IMR-90 (cell line): ENCODE results near the gene CACNA2D3. TPM values are rescaled to one million over a fixed set of nuclear protein-coding genes. Genes with fewer than 3 reads are reported as not detected.

Experiments
- ATAC-seq: fragments of 200-7000 bp; cut with Tn5 transposase; 2 replicates; pipeline ENCODE4 v1.9.1; 2020; ENCODE audit warnings: low read depth, mild to moderate bottlenecking, moderate library complexity
- BruUV-seq: library from RNA; stranded (reverse); fragments of 400-500 nt; replicated peaks from 2 replicates; lab custom pipeline; 2021; lab: Mats Ljungman, UMichigan
- CTCF ChIA-PET: fragments of 300-600 bp; formaldehyde crosslinking; extraction: SDS; loops from one replicate; lab custom pipeline; 2021; ENCODE audit warnings: antibody characterized with exemption; lab: Yijun Ruan, JAX
- POLR2A ChIA-PET: fragments of 300-600 bp; sonication (Branson Sonifier 250); formaldehyde crosslinking; loops from one replicate; lab custom pipeline; 2022; ENCODE audit warnings: antibody characterized with exemption; ENCODE audit not compliant: unreplicated experiment; lab: Charles Lee
- DNase-seq: peaks from one replicate; pipeline ENCODE4 v3.0.0; 2013
- H2AFZ ChIP-seq: replicated peaks from 2 replicates; pipeline ENCODE3; 2013; ENCODE audit warnings: low read length, mild to moderate bottlenecking; ENCODE audit not compliant: poor library complexity
- H2AK5ac ChIP-seq: 2 replicates; pipeline ENCODE4 v1.6.1; 2013; ENCODE audit warnings: low read depth, low read length, inconsistent platforms
- H2AK9ac ChIP-seq: replicated peaks from 2 replicates; pipeline ENCODE3; 2013; ENCODE audit warnings: mild to moderate bottlenecking, low read depth, low read length, moderate library complexity; ENCODE audit not compliant: poor library complexity
- H2BK120ac ChIP-seq: 2 replicates; pipeline ENCODE4 v1.6.1; 2013; ENCODE audit warnings: low read depth, low read length, inconsistent platforms
- H2BK15ac ChIP-seq: 3 replicates; pipeline ENCODE4 v1.6.1; 2013; ENCODE audit warnings: low read depth, low read length, inconsistent platforms
- H2BK20ac ChIP-seq: 2 replicates; pipeline ENCODE4 v1.6.1; 2013; ENCODE audit warnings: low read depth, mild to moderate bottlenecking, inconsistent platforms, low read length, moderate library complexity
- H2BK5ac ChIP-seq: 2 replicates; pipeline ENCODE4 v1.6.1; 2013; ENCODE audit warnings: mild to moderate bottlenecking, low read depth, low read length, inconsistent platforms; ENCODE audit not compliant: poor library complexity, severe bottlenecking
- H3K14ac ChIP-seq: replicated peaks from 2 replicates; pipeline ENCODE4 v1.6.1; 2013; ENCODE audit warnings: low read depth, low read length, inconsistent platforms
- H3K18ac ChIP-seq: 2 replicates; pipeline ENCODE4 v1.6.1; 2013; ENCODE audit warnings: low read depth, low read length, control low read depth
- H3K23ac ChIP-seq: 2 replicates; pipeline ENCODE4 v1.6.1; 2013; ENCODE audit warnings: low read depth, low read length, inconsistent platforms
- H3K27ac ChIP-seq: 2 replicates; pipeline ENCODE4 v1.5.1; 2013; ENCODE audit warnings: mild to moderate bottlenecking, control low read depth, low read length; ENCODE audit not compliant: insufficient read depth
- H3K27me3 ChIP-seq: 2 replicates; pipeline ENCODE4 v1.6.1; 2013; ENCODE audit warnings: low read length; ENCODE audit not compliant: control insufficient read depth, insufficient read depth
- H3K36me3 ChIP-seq: 2 replicates; pipeline ENCODE4 v1.6.1; 2013; ENCODE audit warnings: low read length, mixed read lengths; ENCODE audit not compliant: control insufficient read depth, insufficient read depth
- H3K4ac ChIP-seq: 2 replicates; pipeline ENCODE4 v1.6.1; 2013; ENCODE audit warnings: low read depth, low read length, inconsistent platforms
- H3K4me1 ChIP-seq: 2 replicates; pipeline ENCODE4 v1.6.1; 2013; ENCODE audit warnings: low read length, mixed read lengths; ENCODE audit not compliant: control insufficient read depth, insufficient read depth
- H3K4me2 ChIP-seq: 2 replicates; pipeline ENCODE4 v1.6.1; 2013; ENCODE audit warnings: low read depth, mild to moderate bottlenecking, control low read depth, low read length, moderate library complexity
- H3K4me3 ChIP-seq: 2 replicates; pipeline ENCODE4 v1.5.1; 2013; ENCODE audit warnings: low read depth, mild to moderate bottlenecking, control low read depth, low read length, moderate library complexity; ENCODE audit not compliant: insufficient read depth
- H3K56ac ChIP-seq: 2 replicates; pipeline ENCODE4 v1.6.1; 2013; ENCODE audit warnings: low read length, inconsistent platforms; ENCODE audit not compliant: insufficient read depth; ENCODE audit errors: extremely low read depth
- H3K79me1 ChIP-seq, 2 experiments: 2 replicates each; pipeline ENCODE4 v1.6.1; 2013; ENCODE audit warnings: low read length in 2 of 2, inconsistent platforms in 1 of 2, low read depth in 1 of 2
- H3K9ac ChIP-seq: 2 replicates; pipeline ENCODE4 v1.6.1; 2013; ENCODE audit warnings: low read depth, low read length, control low read depth
- H3K9me1 ChIP-seq: 2 replicates; pipeline ENCODE4 v1.6.1; 2013; ENCODE audit warnings: low read length, inconsistent platforms; ENCODE audit not compliant: insufficient read depth
- H3K9me3 ChIP-seq: 2 replicates; pipeline ENCODE4 v1.6.1; 2013; ENCODE audit warnings: low read length; ENCODE audit not compliant: control insufficient read depth, insufficient read depth
- H4K20me1 ChIP-seq: 2 replicates; pipeline ENCODE4 v1.6.1; 2013; ENCODE audit warnings: low read length, inconsistent platforms; ENCODE audit not compliant: insufficient read depth
- H4K5ac ChIP-seq: 2 replicates; pipeline ENCODE4 v1.6.1; 2013; ENCODE audit warnings: mild to moderate bottlenecking, low read depth, low read length, control low read depth
- H4K8ac ChIP-seq, 2 experiments: 2 replicates each; pipeline ENCODE4 v1.6.1; 2013; ENCODE audit warnings: low read depth in 2 of 2, low read length in 2 of 2, control low read depth in 1 of 2, inconsistent platforms in 1 of 2
- H4K91ac ChIP-seq: 2 replicates; pipeline ENCODE4 v1.6.1; 2013; ENCODE audit warnings: low read depth, low read length, inconsistent platforms; ENCODE audit not compliant: insufficient read depth
- CHD1 ChIP-seq: IDR thresholded peaks from 2 replicates; pipeline ENCODE4 v1.6.1; 2012; ENCODE audit warnings: low read depth, low read length, improper control_type of control experiment
- MAFK ChIP-seq: IDR thresholded peaks from 2 replicates; pipeline ENCODE4 v1.6.1; 2012; ENCODE audit warnings: low read depth, low read length, improper control_type of control experiment
- MAZ ChIP-seq: IDR thresholded peaks from 2 replicates; pipeline ENCODE4 v1.6.1; 2012; ENCODE audit warnings: low read depth, mild to moderate bottlenecking, low read length, improper control_type of control experiment, moderate library complexity, borderline replicate concordance
- MXI1 ChIP-seq: IDR thresholded peaks from 2 replicates; pipeline ENCODE4 v1.6.1; 2012; ENCODE audit warnings: low read depth, mild to moderate bottlenecking, low read length, moderate library complexity, borderline replicate concordance
- POLR2A ChIP-seq: IDR thresholded peaks from 2 replicates; pipeline ENCODE4 v1.6.1; 2012; ENCODE audit warnings: mild to moderate bottlenecking, low read depth, low read length
- RAD21 ChIP-seq: IDR thresholded peaks from 2 replicates; pipeline ENCODE4 v1.6.1; 2012; ENCODE audit warnings: low read length, improper control_type of control experiment
- RCOR1 ChIP-seq: IDR thresholded peaks from 2 replicates; pipeline ENCODE4 v1.6.1; 2012; ENCODE audit warnings: mild to moderate bottlenecking, low read length, improper control_type of control experiment; ENCODE audit not compliant: insufficient replicate concordance
- RFX5 ChIP-seq: IDR thresholded peaks from 2 replicates; pipeline ENCODE4 v1.8.0; 2012; ENCODE audit warnings: low read depth, mild to moderate bottlenecking, low read length, moderate library complexity
- SMC3 ChIP-seq: fragments of 150-350 bp; IDR thresholded peaks from 2 replicates; pipeline ENCODE4 v1.6.1; 2016; ENCODE audit warnings: low read depth, mild to moderate bottlenecking, antibody characterized with exemption, low read length, moderate library complexity
- WGBS, 2 experiments: methylation state at CpG; one replicate each; pipeline versions ENCODE4 v1.1.5 to v1.1.7; 2013; ENCODE audit warnings: missing lambda C conversion rate in 2 of 2; ENCODE audit not compliant: insufficient read length in 1 of 2; ENCODE audit errors: extremely low coverage in 2 of 2; 5-methylcytosine and 5-hydroxymethylcytosine counted together
- dilution Hi-C: fragments of 300-500 bp; cut with HindIII; formaldehyde crosslinking; loops from one replicate; pipeline ENCODE4 v1.14.3; 2018; ENCODE audit warnings: low sequenced_read_pairs; ENCODE audit not compliant: unreplicated experiment
- in situ Hi-C: fragments of 300-500 bp; cut with MboI; formaldehyde crosslinking; loops from 3 replicates; pipeline ENCODE4 v1.14.3; 2019; ENCODE audit warnings: low sequenced_read_pairs, inconsistent platforms, mixed read lengths
- intact Hi-C: fragments of 100-400 bp; cut with micrococcal nuclease; formaldehyde crosslinking; loops from 2 replicates; pipeline ENCODE4 v1.10.0; 2022
- polyA plus RNA-seq, 3 experiments: library from polyadenylated mRNA; depleted of rRNA; stranded (reverse); fragments of >200 nt; gene quantifications; 2 replicates each; pipeline ENCODE4 v1.2.3, GENCODE V29; 2012; ENCODE audit warnings: low replicate concordance in 1 of 3
- total RNA-seq: library from RNA; depleted of rRNA; stranded (reverse); fragments of >200 nt; gene quantifications from 2 replicates; pipeline ENCODE4 v1.2.3, GENCODE V29; 2012
- TF ChIP-seq, protein P1 (sequence below): conservative IDR thresholded peaks from 2 replicates; pipeline ENCODE4 v1.5.1; 2012; ENCODE audit warnings: mild to moderate bottlenecking, low read depth, low read length, improper control_type of control experiment

Gene CACNA2D3
- total and polyA plus RNA-seq, 2 of the 4 experiments (the other 2 are of a cell fraction) = 0.36 to 0.41 TPM

DNA sequence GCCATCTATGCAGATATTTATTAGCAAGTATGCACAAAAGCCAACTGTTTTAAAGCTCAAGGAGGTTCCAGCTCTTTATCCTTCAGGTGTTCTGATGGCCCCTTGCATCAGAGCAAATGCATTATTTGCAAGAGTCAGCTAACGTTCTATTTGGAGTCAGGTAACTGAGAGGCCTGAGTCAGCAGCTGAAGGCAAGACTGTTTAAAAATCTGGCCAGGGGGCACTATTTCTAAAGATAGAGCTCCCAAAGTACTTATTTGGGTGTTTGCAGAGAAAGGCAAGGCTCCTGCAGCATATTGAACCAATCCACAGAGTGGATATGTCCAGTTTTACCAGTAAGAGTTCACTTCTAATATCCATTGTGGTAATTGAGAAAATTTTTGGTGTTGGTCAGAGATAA, 659.4 kb downstream of the CACNA2D3 start:
- Histone ChIP-seq H3K36me3 (no peaks in the 10 kb centered on the region), H3K79me1 (no peaks in the 10 kb centered on the region), H3K27ac (no peak overlapping the region), H3K18ac (no peak overlapping the region), H2AFZ (no peak overlapping the region), H4K5ac (no peak overlapping the region), H2BK20ac (no peak overlapping the region), H3K9me3 (no peaks in the 10 kb centered on the region), H2BK15ac (no peak overlapping the region), H3K23ac (no peak overlapping the region), H3K56ac (no peak overlapping the region), H2BK120ac (no peak overlapping the region), H4K20me1 (no peaks in the 10 kb centered on the region), H3K14ac (no peak overlapping the region), H2BK5ac (no peak overlapping the region), H3K4me3 (no peak overlapping the region), H2AK5ac (no peak overlapping the region), H3K4me2 (no peak overlapping the region), H3K4ac (no peak overlapping the region), H3K9ac (no peak overlapping the region), H4K91ac (no peak overlapping the region), H3K4me1 (no peaks in the 10 kb centered on the region; the same call in 1 of the 2 replicates), H4K8ac (no peak overlapping the region), H3K9me1 (no peaks in the 10 kb centered on the region), H3K27me3 (peaks cover 17% of the 10 kb centered on the region), H2AK9ac (no peak overlapping the region)
- dilution Hi-C loops = no loop called here
- intact Hi-C loops = no loop called here
- no CpG with 5 or more reads among the region's 1 CpG for WGBS, 2 experiments
- no TSS peak for BruUV-seq
- no peak for ATAC-seq
- ChIA-PET CTCF (interaction anchor here (0.6 kb wide), 1 partner anchor 1970 kb away, joined by 5 read pairs; no protein-coding TSS in a partner anchor), POLR2A (no interaction called here)
- in situ Hi-C loops = no loop called here
- DNase-seq = no peak
- no peak for TF ChIP-seq POLR2A
- TF ChIP-seq RCOR1 = no peak
- TF ChIP-seq, protein P1, sequence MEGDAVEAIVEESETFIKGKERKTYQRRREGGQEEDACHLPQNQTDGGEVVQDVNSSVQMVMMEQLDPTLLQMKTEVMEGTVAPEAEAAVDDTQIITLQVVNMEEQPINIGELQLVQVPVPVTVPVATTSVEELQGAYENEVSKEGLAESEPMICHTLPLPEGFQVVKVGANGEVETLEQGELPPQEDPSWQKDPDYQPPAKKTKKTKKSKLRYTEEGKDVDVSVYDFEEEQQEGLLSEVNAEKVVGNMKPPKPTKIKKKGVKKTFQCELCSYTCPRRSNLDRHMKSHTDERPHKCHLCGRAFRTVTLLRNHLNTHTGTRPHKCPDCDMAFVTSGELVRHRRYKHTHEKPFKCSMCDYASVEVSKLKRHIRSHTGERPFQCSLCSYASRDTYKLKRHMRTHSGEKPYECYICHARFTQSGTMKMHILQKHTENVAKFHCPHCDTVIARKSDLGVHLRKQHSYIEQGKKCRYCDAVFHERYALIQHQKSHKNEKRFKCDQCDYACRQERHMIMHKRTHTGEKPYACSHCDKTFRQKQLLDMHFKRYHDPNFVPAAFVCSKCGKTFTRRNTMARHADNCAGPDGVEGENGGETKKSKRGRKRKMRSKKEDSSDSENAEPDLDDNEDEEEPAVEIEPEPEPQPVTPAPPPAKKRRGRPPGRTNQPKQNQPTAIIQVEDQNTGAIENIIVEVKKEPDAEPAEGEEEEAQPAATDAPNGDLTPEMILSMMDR = no peak
- no peak for TF ChIP-seq RAD21
- no peak for TF ChIP-seq MXI1
- TF ChIP-seq CHD1 = no peak
- TF ChIP-seq SMC3 = no peak
- TF ChIP-seq RFX5 = no peak
- no peak for TF ChIP-seq MAZ
- no peak for TF ChIP-seq MAFK
